ENCODE data around the gene FOXP1. TPM values are rescaled to one million over a fixed set of nuclear protein-coding genes. Genes with fewer than 3 reads are reported as not detected.

The FOXP1 gene
- total RNA-seq, 2 experiments from 2014 or later: 493 to 508 TPM

DNA sequence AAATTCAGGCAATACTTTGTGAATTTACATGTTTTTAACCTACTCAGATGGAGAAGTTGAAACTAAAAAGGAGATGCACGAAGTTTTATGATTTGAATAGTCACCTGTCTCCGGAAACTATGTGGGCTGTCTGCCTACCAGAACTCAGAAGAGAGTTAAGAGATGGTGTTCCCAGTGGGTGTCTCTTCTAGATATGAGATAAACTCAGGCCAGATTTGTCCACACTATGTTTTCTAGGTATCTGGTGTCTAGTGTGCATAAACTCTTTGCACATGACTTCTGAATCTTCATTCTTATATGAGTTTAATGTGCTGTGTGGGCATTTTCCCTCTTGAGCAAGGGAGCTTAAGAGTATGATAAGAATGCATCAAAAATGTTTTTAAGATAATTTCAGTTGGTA lies 222.8 kb downstream of the FOXP1 start:
- peaks cover 19% of the 10 kb centered on the region for H3K36me3 ChIP-seq (ENCODE audit: insufficient read depth, low read length)
- TF ChIP-seq, protein P1, sequence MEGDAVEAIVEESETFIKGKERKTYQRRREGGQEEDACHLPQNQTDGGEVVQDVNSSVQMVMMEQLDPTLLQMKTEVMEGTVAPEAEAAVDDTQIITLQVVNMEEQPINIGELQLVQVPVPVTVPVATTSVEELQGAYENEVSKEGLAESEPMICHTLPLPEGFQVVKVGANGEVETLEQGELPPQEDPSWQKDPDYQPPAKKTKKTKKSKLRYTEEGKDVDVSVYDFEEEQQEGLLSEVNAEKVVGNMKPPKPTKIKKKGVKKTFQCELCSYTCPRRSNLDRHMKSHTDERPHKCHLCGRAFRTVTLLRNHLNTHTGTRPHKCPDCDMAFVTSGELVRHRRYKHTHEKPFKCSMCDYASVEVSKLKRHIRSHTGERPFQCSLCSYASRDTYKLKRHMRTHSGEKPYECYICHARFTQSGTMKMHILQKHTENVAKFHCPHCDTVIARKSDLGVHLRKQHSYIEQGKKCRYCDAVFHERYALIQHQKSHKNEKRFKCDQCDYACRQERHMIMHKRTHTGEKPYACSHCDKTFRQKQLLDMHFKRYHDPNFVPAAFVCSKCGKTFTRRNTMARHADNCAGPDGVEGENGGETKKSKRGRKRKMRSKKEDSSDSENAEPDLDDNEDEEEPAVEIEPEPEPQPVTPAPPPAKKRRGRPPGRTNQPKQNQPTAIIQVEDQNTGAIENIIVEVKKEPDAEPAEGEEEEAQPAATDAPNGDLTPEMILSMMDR (IDR thresholded peaks at IDR 0.05): no peak
- peaks cover 50% of the 10 kb centered on the region for H3K4me1 ChIP-seq (ENCODE audit: insufficient read depth, low read length)
- ChIA-PET POLR2A (interaction anchor here (0.9 to 2.3 kb wide), 3 partner anchors 12 to 93 kb away, joined by 3 to 5 read pairs (median 4); no protein-coding TSS in a partner anchor), CTCF (interaction anchor here (1.5 to 1.8 kb wide), 2 partner anchors 12 to 18 kb away, joined by 4 to 5 read pairs; no protein-coding TSS in a partner anchor)
- H3K9me3 ChIP-seq (ENCODE audit: control insufficient read depth in 1 of 2, insufficient read depth in 1 of 2, low read length in 2 of 2): no peaks in the 10 kb centered on the region
- peak in 2 of 14 experiments; percentile 22 to 36 for DNase-seq
- peak; percentile 55 for ATAC-seq (ENCODE audit: poor library complexity)
- peak overlapping the region; percentile 5 for H3K4me3 ChIP-seq (ENCODE audit: low read length)
- no peaks in the 10 kb centered on the region for H3K27me3 Mint-ChIP-seq
- peaks cover 86% of the 10 kb centered on the region for H3K4me1 Mint-ChIP-seq (ENCODE audit: low read depth)
- H3K36me3 Mint-ChIP-seq (ENCODE audit: low read depth): peaks cover 50% of the 10 kb centered on the region
- H3K27ac ChIP-seq (ENCODE audit: low read depth in 1 of 2, low read length in 2 of 2): peak overlapping the region; percentile 10 to 50
- H3K9me3 Mint-ChIP-seq: no peaks in the 10 kb centered on the region
- peak overlapping the region; percentile 76 for H3K27ac Mint-ChIP-seq
- intact Hi-C loops (cut with DNase I, micrococcal nuclease): loop anchor here (1.0 to 10.0 kb wide), 3 partner anchors 12 to 46 kb away; no protein-coding TSS in a partner anchor
- H3K4me3 Mint-ChIP-seq: peak overlapping the region; percentile 72
- H3K27me3 ChIP-seq (ENCODE audit: control insufficient read depth in 1 of 2, insufficient read depth in 2 of 2, low read length in 2 of 2): no peaks in the 10 kb centered on the region

DNA sequence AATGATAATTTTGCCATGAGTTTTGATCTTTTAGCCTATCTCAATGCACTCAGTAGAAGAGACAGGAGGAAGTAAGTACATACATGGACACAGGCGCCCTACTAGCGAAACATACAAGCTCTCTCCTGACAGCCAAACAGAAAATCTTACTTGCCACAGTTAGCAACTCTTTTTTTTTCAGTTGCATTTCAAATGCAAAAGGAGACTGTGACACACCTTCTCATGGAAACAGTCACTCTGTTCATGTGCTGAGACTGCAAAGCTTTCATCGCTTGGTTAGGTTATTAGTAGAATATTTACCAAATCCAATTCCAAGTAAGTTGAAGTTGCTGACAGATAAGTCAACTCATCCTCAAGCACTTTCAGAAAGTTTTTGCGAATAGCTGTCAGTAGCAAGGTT lies 223.3 kb downstream of the FOXP1 start:
- Histone ChIP-seq H3K4me3 (ENCODE audit: low read length) (peak overlapping the region; percentile 5), H3K27me3 (ENCODE audit: control insufficient read depth in 1 of 2, insufficient read depth in 2 of 2, low read length in 2 of 2) (no peaks in the 10 kb centered on the region), H3K4me1 (ENCODE audit: insufficient read depth, low read length) (peaks cover 51% of the 10 kb centered on the region), H3K36me3 (ENCODE audit: insufficient read depth, low read length) (peaks cover 24% of the 10 kb centered on the region), H3K9me3 (ENCODE audit: control insufficient read depth in 1 of 2, insufficient read depth in 1 of 2, low read length in 2 of 2) (no peaks in the 10 kb centered on the region), H3K27ac (ENCODE audit: low read depth in 1 of 2, low read length in 2 of 2) (peak overlapping the region in 1 of 2 donors; percentile 50)
- H3K4me3 Mint-ChIP-seq: peak overlapping the region; percentile 72
- H3K27ac Mint-ChIP-seq: peak overlapping the region; percentile 76
- DNase-seq (peak in 2 of 14 experiments; percentile 16 to 20), ATAC-seq (ENCODE audit: poor library complexity) (peak; percentile 19)
- CTCF ChIA-PET: interaction anchor here (1.5 to 1.8 kb wide), 2 partner anchors 13 to 19 kb away, joined by 4 to 5 read pairs; no protein-coding TSS in a partner anchor
- peaks cover 51% of the 10 kb centered on the region for H3K36me3 Mint-ChIP-seq (ENCODE audit: low read depth)
- H3K27me3 Mint-ChIP-seq: no peaks in the 10 kb centered on the region
- peaks cover 86% of the 10 kb centered on the region for H3K4me1 Mint-ChIP-seq (ENCODE audit: low read depth)
- TF ChIP-seq, protein P1 (IDR thresholded peaks at IDR 0.05): no peak
- no peaks in the 10 kb centered on the region for H3K9me3 Mint-ChIP-seq
- intact Hi-C loops (cut with DNase I, micrococcal nuclease): loop anchor here (1.0 to 10.0 kb wide), 3 partner anchors 12 to 45 kb away; no protein-coding TSS in a partner anchor
- POLR2A ChIA-PET: interaction anchor here (0.6 to 2.3 kb wide), 3 partner anchors 12 to 229 kb away, joined by 4 to 5 read pairs (median 4); no protein-coding TSS in a partner anchor

DNA sequence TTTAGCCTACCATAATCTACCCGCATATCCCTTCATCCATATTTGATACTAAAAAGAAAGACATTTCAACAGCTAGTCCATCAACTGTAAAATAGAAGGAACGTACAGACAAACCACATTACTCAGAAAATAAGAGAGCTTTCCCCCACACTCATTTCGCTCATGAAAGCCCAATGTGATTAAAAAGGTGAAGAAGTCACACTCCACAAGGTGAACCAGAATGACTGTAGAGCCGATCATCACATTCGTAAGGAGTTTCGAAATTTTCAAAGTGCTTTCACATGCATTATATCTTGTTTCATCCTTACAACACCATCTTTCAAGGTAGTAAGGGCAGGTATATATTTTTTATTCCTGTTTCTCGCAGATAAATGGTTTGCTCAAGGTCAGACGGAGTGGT lies 225.3 kb downstream of the FOXP1 start:
- peaks cover 77% of the 10 kb centered on the region for H3K4me1 Mint-ChIP-seq (ENCODE audit: low read depth)
- ChIA-PET POLR2A (interaction anchor here (0.7 to 1.5 kb wide), 2 partner anchors 42 to 133 kb away, joined by 3 read pairs; no protein-coding TSS in a partner anchor), CTCF (no interaction called here)
- peak overlapping the region; percentile 76 for H3K27ac Mint-ChIP-seq
- no peak overlapping the region for H3K4me3 Mint-ChIP-seq
- intact Hi-C loops (cut with DNase I, micrococcal nuclease): no loop called here
- H3K36me3 Mint-ChIP-seq (ENCODE audit: low read depth): peaks cover 68% of the 10 kb centered on the region
- H3K36me3 ChIP-seq (ENCODE audit: insufficient read depth, low read length): peaks cover 25% of the 10 kb centered on the region
- no peaks in the 10 kb centered on the region for H3K9me3 Mint-ChIP-seq
- no peaks in the 10 kb centered on the region for H3K27me3 ChIP-seq (ENCODE audit: control insufficient read depth in 1 of 2, insufficient read depth in 2 of 2, low read length in 2 of 2)
- H3K27ac ChIP-seq (ENCODE audit: low read depth in 1 of 2, low read length in 2 of 2): no peak overlapping the region
- peaks cover 49% of the 10 kb centered on the region for H3K4me1 ChIP-seq (ENCODE audit: insufficient read depth, low read length)
- no peak for ATAC-seq (ENCODE audit: poor library complexity)
- H3K4me3 ChIP-seq (ENCODE audit: low read length): no peak overlapping the region
- no peaks in the 10 kb centered on the region for H3K27me3 Mint-ChIP-seq
- TF ChIP-seq, protein P1 (IDR thresholded peaks at IDR 0.05): no peak
- H3K9me3 ChIP-seq (ENCODE audit: control insufficient read depth in 1 of 2, insufficient read depth in 1 of 2, low read length in 2 of 2): no peaks in the 10 kb centered on the region
- DNase-seq: no peak
